ENCODE results near the gene MAP2.

MAP2 gene

DNA sequence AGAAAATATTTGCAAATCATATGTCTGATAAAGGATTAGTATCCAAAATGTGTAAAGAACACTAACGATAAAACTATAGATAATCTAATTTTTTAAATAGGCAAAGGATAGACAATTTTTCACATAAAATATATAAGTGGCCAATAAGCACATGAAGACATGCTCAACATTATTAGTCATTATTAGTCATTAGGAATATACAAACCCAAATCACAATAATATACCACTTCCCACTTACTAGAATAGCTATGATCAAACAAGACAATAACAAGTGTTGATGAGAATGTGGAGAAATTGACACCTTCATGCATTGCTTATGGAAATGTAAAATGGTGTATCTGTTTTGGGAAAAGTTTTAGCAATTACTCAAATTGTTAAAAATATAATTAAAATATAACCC lies 12.6 kb upstream of the MAP2 start:
- FAIRE-seq (no peak), DNase-seq (ENCODE audit: insufficient read length, low spot score) (no peak)
- TF ChIP-seq POLR2A (IDR thresholded peaks at IDR 0.05; ENCODE audit: low read depth, low read length): no peak

DNA sequence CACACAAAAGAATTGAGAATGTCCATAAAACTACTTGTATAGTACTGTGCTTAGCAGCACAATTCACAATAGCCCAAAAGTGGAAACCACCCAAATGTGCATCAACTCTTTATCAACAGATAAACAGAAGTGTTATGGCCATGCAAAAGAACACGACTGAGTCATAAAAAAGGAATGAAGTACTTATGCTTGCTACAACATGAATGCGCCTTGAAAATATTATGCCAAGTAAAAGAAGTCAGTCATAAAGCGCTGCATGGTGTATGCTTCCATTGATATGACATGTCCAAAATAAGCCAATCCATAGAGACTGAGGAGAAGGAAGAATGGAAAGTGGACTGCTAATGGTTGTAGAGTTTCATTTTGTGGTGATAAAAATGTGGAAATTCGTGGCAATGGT lies 12.1 kb upstream of the MAP2 start:
- TF ChIP-seq POLR2A (IDR thresholded peaks at IDR 0.05; ENCODE audit: low read depth, low read length): no peak
- FAIRE-seq: no peak
- DNase-seq (ENCODE audit: insufficient read length, low spot score): no peak

DNA sequence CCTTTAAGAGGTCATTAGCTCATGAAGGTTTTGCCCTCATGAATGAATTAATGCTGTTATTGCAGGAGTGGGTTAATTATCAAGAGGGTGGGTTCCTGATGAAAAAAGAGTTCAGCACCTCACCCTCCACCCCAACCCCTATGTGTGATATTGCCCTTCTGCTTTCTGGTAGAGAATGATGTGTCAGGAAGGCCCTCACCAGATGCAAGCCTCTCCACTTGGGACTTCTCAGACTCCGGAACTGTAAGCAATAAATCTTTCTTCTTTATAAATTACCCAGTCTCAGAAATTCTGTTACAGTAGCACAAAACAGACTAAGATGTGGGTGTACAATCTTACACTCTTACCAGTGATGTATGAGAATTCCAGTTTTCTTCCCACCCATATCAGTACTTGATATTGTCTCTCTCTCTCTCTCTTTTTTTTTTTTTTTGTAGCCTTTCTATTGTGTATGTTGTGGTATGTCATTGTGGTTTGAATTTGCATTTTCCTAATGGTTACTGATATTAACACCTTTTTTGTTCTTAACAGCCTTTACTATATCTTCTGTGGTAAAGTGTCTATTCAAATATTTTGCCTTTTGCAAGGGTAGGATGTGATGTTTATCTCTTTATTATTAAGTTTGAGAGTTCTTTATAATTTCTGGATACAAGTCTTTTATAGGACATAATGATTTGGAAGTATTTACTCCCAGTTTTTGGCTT lies 10.4 kb upstream of the MAP2 start:
- DNase-seq (ENCODE audit: insufficient read length, low spot score) (no peak), FAIRE-seq (no peak)
- no peak for TF ChIP-seq POLR2A (IDR thresholded peaks at IDR 0.05; ENCODE audit: low read depth, low read length)

DNA sequence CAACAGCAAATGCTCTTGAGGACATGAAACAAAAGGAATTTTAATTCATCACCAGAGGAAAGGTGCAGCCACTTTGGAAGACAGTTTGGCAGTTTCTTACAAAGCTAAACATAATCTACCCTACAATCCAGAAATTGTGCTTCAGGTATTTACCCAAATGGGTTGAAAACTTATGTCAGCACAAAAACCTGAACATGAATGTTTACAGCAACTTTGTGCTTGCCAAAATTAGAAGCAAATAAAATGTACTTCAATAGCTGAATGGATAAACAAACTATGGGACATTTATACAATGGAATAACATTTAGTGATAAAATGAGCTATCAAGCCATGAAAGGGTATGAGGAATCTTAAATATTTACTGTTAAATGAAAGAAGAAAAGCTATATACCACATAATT lies 6.9 kb upstream of the MAP2 start:
- no peak for FAIRE-seq
- no peak for TF ChIP-seq POLR2A (IDR thresholded peaks at IDR 0.05; ENCODE audit: low read depth, low read length)

GRCh38 chr2:209422191-209422754 lies 1.6 kb upstream of the MAP2 start:
- FAIRE-seq (no peak), DNase-seq (ENCODE audit: insufficient read length, low spot score) (no peak)
- no peak for TF ChIP-seq POLR2A (IDR thresholded peaks at IDR 0.05; ENCODE audit: low read depth, low read length)

More for the DNA sequence above, 6.9 kb upstream of the MAP2 start:
- DNase-seq (ENCODE audit: insufficient read length, low spot score): no peak

- TF ChIP-seq POLR2A (IDR thresholded peaks at IDR 0.05; ENCODE audit: low read depth, low read length): no peak
- FAIRE-seq: no peak
- DNase-seq (ENCODE audit: insufficient read length, low spot score): no peak
Observed at GRCh38 chr2:209424199-209424701, 403 bp downstream of the MAP2 start.

- FAIRE-seq (peak; percentile 58), DNase-seq (ENCODE audit: insufficient read length, low spot score) (no peak)
- no peak for TF ChIP-seq POLR2A (IDR thresholded peaks at IDR 0.05; ENCODE audit: low read depth, low read length)
Observed at GRCh38 chr2:209424781-209425470, 1.1 kb downstream of the MAP2 start.

DNA sequence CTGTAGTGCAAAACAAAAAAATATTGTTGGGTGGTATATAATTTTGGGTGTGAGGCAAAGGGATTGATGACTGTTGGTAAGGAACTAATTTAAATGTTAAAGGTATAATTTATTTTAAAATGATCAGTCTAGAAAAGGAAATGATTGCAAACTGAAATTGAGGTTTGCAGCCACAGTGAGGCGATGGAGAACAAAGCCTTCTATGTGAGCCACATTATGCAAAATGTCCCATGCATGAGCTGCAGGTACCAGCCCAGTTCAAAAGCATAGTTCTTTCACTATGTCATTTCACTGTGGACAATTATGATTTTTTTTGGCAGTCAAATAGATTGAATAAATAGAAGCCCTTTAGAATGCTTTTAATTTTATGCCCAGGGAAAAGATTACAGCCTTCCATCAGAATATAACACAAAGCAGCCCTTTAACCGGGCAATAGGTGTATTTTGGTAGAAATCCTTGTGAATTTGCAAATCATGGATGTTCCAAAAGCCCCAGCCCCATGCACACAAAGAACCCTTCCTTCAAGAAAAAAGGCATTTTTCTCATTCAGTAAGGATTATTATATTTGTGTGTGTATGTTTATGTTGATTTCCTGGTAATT lies 1.7 kb downstream of the MAP2 start:
- TF ChIP-seq POLR2A (IDR thresholded peaks at IDR 0.05; ENCODE audit: low read depth, low read length): no peak
- peak; percentile 96 for FAIRE-seq
- DNase-seq (ENCODE audit: insufficient read length, low spot score): no peak

GRCh38 chr2:209426432-209426831 lies 2.6 kb downstream of the MAP2 start:
- DNase-seq (ENCODE audit: insufficient read length, low spot score) (no peak), FAIRE-seq (peak; percentile 57)
- TF ChIP-seq POLR2A (IDR thresholded peaks at IDR 0.05; ENCODE audit: low read depth, low read length): no peak

DNA sequence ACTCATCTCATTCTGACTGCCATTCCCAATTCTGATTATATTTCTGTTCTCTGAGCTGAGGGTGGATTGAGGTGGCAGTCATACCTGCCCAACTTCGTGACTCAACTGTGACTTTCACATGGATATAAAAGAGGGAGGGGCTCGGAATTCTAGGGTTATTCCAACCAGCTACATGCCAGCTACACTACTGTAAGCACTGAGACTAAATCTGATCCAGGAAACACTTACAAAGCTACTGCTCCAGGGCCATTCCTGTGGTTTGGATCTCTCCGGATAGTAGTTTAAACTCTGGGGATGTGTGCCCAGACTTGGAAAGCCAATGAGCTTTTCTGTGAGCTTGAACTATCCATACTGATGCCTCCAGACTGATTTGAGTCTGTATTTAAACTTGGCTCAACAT lies 7.9 kb downstream of the MAP2 start:
- DNase-seq (ENCODE audit: insufficient read length, low spot score) (no peak), FAIRE-seq (peak; percentile 86)
- no peak for TF ChIP-seq POLR2A (IDR thresholded peaks at IDR 0.05; ENCODE audit: low read depth, low read length)

DNA sequence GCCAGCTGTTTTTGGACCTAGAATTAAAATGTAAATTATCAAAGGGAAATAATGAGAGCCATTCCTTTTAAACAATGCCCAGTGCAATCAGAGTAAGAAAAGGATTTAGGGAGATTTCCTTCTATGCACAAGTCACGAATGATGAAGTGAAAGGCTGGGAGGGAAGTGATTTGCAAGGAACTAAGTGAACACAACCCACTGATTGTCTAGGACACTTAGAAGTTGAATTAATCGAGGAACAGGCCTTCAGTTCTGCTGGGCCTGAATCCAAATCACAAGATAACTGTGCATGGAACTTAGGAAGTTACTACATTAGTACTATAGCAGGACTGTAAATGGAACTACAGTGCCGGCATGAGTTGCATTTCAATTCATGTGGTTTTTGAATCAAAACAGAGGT lies 17.7 kb downstream of the MAP2 start:
- TF ChIP-seq POLR2A (IDR thresholded peaks at IDR 0.05; ENCODE audit: low read depth, low read length): no peak
- DNase-seq (ENCODE audit: insufficient read length, low spot score) (no peak), FAIRE-seq (peak; percentile 33)

- TF ChIP-seq POLR2A (IDR thresholded peaks at IDR 0.05; ENCODE audit: low read depth, low read length): no peak
- DNase-seq (ENCODE audit: insufficient read length, low spot score) (no peak), FAIRE-seq (no peak)
Observed at GRCh38 chr2:209442939-209443338, 19.1 kb downstream of the MAP2 start.

DNA sequence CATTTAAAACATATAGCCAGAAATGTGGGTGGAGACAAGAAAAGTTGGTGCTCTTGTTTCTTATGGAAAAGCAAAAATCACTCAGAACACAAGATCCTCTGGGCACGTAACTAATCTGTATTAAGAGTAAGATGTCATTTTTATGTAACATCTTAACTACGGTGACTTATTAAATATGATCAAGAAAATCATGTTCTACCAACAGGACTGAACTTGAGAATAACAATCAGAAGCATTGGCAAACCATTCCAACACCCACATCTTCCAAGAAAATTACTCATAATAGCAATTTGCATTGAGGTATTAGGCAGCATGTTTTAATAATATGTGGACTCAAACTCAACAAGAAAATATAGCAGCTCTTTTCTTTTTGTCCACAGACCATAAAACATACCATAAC lies 21.6 kb downstream of the MAP2 start:
- no peak for FAIRE-seq
- DNase-seq (ENCODE audit: insufficient read length, low spot score): no peak
- no peak for TF ChIP-seq POLR2A (IDR thresholded peaks at IDR 0.05; ENCODE audit: low read depth, low read length)

- TF ChIP-seq POLR2A (IDR thresholded peaks at IDR 0.05; ENCODE audit: low read depth, low read length): no peak
- DNase-seq (ENCODE audit: insufficient read length, low spot score): no peak
- FAIRE-seq: no peak
Observed at GRCh38 chr2:209451209-209451834, 27.5 kb downstream of the MAP2 start.
